LNCAP (cell line): Measurements from ENCODE around the gene HIC1.

Experiments used
- TF ChIP-seq, protein P1 (sequence below): fragments of 450-650 bp; IDR thresholded peaks from 2 replicates; pipeline ENCODE4 v1.5.1; 2017; ENCODE audit warnings: mild to moderate bottlenecking

The HIC1 gene

DNA sequence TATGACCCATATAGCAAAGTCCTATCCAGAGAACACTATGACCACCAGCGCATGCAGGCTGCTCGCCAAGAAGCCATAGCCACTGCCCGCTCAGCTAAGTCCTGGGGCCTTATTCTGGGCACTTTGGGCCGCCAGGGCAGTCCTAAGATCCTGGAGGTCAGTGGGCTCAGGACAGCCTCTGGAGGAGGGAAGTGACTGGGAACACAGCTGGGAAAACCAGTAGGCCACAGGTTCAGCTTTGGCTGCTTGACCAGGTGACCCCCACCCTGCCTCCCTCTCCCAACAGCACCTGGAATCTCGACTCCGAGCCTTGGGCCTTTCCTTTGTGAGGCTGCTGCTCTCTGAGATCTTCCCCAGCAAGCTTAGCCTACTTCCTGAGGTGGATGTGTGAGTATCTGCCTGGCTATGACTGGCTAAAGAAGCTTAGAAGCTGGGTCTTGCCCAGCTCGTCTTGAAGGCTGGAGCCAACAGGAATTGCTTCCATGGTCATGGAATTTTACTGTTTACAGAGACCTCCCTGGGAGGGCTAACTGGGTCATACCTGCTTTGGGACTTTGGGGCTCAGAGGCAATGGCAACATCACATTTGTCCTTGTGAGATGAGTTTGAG is 14.6 kb upstream of the HIC1 start:
- TF ChIP-seq, protein P1, sequence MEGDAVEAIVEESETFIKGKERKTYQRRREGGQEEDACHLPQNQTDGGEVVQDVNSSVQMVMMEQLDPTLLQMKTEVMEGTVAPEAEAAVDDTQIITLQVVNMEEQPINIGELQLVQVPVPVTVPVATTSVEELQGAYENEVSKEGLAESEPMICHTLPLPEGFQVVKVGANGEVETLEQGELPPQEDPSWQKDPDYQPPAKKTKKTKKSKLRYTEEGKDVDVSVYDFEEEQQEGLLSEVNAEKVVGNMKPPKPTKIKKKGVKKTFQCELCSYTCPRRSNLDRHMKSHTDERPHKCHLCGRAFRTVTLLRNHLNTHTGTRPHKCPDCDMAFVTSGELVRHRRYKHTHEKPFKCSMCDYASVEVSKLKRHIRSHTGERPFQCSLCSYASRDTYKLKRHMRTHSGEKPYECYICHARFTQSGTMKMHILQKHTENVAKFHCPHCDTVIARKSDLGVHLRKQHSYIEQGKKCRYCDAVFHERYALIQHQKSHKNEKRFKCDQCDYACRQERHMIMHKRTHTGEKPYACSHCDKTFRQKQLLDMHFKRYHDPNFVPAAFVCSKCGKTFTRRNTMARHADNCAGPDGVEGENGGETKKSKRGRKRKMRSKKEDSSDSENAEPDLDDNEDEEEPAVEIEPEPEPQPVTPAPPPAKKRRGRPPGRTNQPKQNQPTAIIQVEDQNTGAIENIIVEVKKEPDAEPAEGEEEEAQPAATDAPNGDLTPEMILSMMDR: no peak

GRCh38 chr17:2040942-2041560 is 13.9 kb upstream of the HIC1 start:
- TF ChIP-seq, protein P1: no peak

DNA sequence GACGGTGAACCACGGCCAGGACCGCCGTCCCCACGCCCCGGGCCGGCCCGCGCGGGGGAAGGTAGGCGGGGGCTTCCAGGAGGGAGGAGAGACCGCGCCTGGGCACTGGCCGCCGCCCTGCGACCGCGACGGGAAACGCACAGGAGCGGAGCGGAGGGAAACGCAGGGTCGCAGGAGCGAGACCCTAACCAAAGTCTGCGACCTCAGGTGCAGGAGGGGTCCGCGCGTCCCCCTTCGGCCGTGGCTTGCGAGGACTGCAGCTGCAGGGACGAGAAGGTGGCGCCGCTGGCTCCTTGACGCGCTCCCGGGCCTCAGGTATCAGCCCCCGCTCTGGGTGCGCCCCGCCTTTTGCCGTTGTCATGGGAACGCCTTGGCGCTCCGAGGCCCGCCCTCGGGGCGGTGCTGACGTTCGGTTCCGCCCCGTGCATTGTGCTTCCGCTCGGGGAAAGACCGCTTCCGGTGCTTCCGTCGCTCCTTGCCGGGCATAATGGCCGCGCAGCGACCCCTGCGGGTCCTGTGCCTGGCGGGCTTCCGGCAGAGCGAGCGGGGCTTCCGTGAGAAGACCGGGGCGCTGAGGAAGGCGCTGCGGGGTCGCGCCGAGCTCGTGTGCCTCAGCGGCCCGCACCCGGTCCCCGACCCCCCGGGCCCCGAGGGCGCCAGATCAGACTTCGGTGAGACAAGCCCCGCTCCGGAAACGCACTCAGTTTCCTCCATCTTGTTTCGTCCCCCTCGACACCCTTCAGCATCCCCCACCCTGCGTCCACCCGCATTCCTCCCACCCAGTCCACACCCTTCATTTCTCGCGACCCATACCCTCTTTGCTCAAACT is 13.1 kb upstream of the HIC1 start, which contains the start of gene OVCA2:
Gene OVCA2, plus strand, starts transcription at position 462 of the 829 bp plus-strand sequence. Its CDS starts 26 bp downstream, at position 488.
- TF ChIP-seq, protein P1: peak; percentile 37

DNA sequence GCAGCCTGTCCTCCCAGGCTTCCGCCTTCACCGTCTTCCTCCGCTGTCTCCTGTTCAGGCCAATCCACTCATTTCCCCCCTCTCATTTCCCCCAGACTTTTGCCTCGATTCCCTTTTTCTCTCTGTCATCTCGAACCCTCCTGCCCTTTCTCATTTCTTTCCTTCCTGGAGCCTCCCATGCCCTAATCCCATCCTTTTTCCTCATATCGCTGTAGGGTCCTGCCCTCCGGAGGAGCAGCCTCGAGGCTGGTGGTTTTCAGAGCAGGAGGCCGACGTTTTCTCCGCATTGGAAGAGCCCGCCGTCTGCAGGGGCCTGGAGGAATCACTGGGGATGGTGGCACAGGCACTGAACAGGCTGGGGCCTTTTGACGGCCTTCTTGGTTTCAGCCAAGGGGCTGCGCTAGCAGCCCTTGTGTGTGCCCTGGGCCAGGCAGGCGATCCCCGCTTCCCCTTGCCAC is 12.5 kb upstream of the HIC1 start:
- TF ChIP-seq, protein P1: no peak

DNA sequence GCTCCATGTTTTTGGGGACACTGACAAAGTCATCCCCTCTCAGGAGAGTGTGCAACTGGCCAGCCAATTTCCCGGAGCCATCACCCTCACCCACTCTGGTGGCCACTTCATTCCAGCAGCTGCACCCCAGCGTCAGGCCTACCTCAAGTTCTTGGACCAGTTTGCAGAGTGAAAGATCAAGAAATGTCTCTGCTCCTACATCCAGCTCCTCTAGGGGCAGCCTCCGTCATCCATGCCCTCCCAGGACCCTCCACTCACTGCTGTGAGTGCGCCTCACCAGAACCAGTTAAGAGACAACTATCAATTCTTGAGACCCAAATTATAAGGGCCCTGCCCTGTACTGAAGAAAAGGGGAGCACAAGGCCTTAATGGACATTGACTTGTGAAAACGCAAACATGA is 12.0 kb upstream of the HIC1 start:
- TF ChIP-seq, protein P1: no peak

DNA sequence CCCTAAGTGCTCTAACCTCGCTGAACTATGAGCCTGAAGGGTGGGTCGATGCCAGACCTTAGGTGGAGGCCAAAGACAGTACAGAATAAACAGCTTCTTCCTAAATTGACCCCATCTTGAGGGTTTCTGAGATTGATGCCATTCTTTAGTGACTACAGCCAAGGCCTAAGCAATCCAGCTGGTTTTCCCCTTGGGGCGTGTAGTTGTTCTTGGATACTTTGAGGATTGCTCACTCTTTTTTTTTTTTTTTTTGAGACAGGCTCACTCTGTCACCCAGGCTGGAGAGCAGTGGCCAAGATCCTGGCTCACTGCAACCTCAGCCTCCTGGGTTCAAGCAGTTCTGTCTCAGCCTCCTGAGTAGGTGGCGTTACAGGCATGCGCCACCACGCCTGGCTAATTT is 11.1 kb upstream of the HIC1 start:
- TF ChIP-seq, protein P1: no peak

DNA sequence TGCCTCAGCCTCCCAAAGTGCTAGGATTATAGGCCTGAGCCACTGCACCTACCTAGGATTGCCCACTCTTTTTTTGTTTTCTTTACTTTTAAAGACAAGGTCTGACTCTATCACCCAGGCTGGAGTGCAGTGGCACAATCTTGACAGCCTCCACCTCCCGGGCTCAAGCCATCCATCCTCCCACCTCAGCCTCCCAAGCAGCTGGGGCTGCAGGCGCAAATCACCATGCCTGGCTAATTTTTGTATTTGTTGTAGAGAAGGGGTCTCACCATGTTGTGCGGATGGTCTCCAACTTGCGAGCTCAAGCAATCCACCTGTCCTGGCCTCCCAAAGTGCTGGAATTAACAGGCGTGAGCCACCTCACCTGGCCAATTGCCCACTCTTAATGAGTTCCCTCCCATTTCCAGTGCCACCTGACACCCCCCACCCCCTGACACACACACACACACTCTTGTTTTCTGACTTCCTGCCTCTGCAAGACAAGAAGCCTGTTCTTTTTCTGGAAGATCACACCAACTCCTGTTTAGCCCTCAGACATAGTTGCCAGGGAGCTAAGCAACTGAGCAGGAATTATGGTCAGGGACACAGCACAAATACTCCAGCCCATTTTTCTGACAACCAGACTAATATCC is 10.5 kb upstream of the HIC1 start:
- TF ChIP-seq, protein P1: no peak
